Stimulated activated CD4-positive, alpha-beta T cell treated with anti-CD3 and anti-CD28 coated beads, Interleukin-12 subunit alpha, Interleukin-12 subunit beta, amount 100 ng/mL, for 24 hours (primary cell): Measurements from ENCODE around the gene PLAAT5.

Experiments
- DNase-seq, 2 experiments: peaks; one replicate each; pipeline ENCODE4 v3.0.0-alpha.2; 2020; ENCODE audit warnings: low read depth in 2 of 2

Gene PLAAT5

DNA sequence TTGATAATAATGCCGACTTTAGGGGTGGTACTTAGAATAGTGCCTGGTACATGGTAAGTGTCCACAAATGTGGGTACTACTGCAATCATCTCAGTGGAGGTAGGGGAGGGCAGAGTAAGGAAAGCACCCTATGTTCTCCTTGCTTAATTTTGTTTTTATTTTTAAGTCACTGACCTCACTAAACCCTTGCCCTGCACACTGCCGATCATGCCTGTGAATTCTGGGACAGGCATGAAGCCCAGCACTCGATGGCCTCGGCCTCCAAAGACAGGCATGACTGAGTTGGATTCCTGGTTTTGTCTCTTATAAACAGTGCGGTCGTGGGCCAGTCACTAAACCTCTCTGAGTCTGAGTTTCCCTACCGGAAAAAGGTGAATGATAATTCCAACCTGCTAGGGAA is 21.8 kb upstream of the PLAAT5 start:
- no peak for DNase-seq

DNA sequence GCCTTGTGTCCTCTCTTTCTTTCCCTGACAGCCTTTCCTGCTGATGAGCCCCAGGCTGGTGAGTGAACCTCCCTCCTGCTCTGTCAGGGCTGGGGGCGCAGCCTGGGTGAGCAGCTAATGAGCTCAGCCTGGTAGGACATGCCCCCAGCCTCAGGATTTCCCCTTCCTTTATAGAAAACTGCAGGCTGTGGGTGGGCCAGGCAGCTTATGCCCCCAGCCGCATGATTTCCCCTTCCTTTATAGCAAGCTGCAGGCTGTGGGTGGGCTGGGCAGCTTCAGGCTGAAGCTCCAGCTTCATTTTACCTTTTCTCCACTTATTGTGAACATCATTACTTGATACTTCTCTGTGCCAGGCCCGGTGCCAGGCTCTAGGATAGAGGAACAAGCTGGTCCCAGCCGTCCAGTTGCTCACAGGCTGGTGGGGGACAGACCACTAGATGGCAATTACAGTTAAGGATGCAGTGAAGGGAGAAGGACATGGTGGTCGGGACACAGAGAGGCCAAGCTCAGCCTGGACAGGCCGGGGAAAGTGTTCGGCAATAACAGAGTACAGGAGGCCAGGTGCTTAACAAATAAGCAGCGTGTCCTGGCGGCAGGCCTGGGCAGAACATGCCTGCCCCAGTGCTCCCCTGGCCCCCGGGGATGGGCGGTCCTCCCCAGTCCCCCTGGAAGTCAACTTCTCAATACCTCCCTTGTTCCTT is 20.2 kb upstream of the PLAAT5 start:
- no peak for DNase-seq

DNA sequence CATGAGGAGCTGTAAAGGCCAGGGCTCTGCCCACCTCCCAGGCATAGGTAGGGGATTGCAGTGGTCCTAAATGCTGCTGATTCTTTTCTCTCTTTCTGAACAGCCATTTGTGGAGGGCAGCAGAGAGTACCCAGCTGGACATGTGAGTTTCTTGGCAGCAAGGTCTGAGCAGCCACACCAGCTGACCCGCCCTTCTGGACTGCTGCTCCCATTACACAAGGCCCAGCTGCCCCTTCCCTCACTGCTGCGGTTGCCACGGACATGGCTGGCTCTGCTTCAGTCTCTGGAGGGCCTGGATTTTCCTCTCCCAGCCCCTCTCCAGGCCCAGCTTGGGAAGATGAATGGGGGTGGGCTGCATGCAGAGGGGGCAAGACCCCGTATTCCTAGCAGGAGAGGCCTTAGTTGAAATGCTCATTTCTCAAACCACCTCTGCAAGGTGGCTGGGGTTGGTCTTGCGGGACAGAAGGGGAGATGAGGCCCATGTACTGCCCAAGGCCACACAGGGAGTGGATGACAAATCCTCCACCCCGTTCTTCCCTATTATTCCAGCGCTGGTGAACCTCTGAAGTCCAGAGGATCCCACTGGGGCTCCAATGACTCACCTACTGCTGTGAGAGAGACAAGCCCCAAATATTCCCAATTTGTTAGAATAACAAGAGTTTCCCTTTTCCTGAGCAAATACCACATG is 19.5 kb upstream of the PLAAT5 start:
- DNase-seq = no peak

DNA sequence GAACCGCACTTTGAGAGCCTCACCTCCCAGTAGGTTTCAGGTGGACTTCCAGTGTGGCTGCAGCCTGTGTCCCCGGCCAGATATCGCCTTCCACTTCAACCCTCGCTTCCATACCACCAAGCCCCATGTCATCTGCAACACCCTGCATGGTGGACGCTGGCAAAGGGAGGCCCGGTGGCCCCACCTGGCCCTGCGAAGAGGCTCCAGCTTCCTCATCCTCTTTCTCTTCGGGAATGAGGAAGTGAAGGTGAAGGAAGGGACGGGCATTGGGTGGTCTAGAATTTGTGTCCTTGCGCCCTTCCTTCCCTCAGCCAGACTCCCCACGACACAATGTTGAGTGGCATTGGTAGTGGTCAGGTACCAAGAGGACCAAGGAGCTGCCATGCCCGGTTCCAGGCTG is 17.8 kb upstream of the PLAAT5 start:
- no peak for DNase-seq

DNA sequence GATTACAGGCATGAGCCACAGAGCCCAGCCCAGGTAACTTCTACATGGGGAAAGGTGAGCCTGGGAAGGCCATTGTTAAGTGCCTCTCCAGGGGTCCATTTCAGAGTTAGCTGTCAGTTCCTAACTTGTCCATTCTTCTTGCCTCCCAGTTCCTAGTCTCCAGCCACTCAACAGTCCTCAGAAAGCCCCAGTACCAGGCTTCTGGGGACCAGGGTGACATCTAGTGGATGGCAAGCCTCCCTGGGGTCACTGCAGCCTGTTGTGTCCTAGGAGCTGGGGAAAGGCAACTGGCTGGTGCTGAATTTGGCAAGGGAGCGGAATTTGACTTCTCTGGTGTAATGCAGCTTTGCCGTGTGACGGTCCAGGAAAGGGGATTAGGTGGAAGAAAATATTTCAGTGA is 17.0 kb upstream of the PLAAT5 start:
- DNase-seq = no peak

DNA sequence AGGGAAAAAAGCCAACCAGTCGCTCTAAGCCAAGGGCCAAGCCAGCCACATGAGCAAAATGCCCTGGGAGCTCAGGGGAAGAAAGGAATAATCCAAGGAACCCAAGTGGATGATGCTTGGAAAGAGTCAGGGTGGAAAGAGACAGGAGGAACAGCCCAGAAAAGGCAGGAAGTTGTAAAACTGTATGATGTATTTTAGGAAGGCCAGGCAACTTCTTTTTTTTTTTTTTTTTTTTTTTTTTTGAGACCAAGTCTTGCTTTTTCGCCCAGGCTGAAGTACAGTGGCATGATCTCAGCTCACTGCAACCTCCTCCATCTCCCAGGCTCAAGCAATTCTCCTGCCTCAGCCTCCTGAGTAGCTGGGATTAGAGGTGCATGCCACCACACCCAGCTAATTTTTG is 16.5 kb upstream of the PLAAT5 start:
- no peak for DNase-seq

DNA sequence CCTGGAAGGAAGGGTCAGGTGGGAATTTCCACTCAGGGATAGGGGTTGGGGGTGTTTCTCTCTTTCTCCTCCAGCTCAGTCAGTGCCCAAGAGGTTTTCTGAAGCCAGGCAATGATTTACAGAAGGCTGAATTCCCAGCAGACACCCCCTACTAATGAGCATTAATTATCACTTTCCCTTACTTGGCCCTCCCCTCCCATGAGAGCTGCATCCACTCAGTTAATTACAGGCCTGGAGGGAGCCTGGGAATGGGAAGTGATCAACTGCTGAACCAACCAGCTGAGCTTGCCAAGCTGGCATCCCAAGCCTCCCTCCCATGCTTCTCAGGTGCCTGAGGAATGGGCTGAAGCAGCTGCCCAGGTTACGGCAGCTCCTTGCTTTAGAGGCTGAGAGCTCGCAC is 15.9 kb upstream of the PLAAT5 start:
- DNase-seq = no peak

DNA sequence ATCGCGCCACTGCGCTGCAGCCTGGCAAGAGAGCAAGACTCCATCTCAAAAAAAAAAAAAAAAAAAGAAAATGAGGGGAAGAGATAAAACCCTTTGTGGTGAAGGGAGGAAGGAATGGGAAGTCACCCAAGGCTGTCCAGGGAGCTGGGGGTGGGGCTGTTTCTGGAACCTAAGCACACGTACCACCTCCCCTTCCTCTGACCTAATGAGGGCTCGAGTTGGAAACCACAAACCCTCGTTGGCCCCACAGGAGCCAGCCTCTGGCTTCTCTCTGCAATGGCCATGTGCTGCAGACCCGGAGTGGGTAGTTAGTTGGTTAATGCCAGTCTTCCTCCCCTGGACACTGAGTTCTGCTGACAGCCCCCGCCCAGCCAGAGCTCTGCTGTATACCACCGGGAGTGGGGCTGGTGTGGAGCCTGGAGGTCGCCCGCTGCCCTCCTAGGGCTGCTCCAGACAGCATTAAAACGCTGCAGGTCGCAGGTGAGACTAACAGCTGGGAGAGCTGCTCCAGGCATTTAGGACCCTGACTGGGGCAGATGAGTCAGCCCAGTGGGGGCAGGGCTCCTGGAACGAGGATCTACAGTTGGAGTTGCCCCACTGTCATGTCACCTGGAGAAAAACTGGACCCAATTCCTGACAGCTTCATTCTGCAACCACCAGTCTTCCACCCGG is 15.0 kb upstream of the PLAAT5 start, which contains the start of gene LGALS12:
Gene LGALS12, plus strand, starts transcription at position 228 of the 672 bp plus-strand sequence. Its CDS starts 375 bp downstream, at position 603.
- no peak for DNase-seq

DNA sequence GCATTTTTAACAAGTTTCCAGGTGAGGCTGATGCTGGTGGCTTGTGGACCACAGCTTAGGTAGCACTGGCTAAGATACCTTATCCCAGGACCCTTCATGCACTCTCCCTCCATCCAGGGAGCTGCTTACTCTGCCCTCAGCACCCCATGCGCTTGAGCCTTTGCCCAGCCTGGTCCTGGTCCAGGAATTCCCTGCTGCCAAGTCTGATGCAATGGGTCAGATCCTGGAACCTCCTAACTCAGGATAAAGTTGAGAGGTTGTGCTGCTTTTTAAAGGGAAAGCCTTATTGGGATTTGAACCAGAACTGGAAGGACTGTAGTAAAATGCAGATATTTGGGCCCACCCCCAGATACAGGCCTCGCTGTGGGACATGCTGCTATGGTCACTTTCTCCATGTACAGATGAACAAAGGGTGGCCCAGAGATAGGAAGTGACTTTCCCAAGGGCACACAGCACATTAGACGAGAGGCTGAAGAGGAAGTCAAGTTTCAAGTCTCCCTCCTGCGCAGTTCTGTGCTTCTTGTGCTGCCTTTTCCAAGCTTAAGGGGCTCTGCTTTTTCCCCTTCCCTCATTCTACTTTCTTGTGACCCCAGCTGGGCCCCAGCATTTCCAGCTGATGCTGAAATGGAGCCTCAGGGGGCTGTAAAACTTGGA is 14.1 kb upstream of the PLAAT5 start:
- no peak for DNase-seq

DNA sequence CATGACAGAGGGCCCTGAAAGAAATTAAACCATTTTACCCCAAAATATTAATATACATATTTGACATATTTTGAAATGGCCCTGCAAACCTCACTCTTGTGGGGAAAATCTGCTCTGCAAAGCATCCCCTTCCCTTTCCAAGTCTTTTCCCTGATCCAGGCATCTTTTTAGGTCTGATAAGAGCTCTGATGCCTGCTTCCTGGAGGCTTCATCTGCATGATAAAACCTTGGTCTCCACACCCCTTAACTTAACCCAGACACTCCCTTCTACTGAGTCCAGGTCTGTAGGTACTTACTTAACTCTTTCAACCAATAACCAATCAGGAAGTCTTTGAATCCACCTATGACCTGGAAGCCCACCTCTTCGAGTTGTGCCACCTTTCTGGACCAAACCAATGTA is 13.1 kb upstream of the PLAAT5 start:
- DNase-seq = no peak

DNA sequence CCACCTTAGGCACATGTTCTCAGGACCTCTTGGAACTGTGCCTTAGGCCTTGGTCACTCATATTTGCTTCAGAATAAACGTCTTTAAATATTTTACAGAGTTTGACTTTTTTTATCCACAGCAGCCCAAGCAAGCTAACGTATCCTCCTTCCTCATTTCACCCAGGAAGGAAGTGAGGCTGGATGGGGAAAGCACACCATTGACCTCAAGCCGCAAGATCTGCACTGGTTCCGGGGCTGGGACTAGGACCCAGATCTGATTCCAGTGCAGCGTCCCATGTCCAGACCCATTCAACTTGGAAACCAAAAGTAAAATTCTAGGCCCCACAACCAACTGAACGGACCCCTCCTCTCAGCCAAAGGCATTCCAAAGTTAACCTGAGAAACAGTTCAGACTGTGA is 12.5 kb upstream of the PLAAT5 start:
- no peak for DNase-seq

DNA sequence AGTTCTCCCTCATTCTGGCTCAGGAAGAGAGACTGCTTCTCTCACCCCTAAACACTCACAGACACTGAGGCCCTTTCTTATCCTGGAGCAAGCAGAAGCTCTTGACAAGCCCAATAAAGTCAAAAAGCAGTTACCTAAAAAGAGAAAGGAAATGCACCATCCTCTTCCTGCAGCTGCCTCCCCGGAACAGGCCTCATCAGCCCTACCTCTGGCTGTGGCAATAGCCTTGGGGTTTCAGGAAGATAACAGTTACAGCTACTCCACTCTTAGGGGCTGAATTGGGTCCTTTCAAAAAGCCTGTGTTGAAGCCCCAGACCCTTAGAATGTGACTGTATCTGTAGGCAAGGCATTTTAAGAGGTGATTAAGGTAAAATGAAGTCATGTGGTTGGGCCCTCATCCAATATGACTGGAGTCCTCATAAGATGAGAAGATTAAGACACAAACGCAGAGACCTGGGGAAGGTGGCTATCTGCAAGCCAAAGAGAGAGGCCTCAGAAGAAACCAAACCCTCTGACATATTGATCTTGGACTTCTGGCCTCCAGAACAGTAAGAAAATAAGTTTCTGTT is 11.4 kb upstream of the PLAAT5 start:
- DNase-seq = no peak

DNA sequence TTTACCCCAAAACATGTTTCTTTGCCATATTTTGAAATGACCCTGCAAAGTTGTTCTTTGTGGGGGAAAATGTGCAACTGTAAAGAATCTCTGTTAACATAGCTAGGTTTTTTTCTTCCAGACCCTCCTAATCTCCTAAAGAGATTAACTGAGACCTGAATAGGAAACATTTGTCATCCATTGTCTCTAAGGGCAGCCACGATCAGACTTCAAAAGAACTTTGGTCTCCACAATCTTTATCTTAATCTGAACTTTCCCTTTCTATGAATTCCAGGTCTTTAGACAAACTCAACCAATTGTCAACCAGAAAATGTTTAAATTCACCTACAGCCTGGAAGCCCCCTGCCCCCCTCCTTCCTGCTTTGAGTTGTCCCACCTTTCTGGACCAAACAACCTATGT is 10.3 kb upstream of the PLAAT5 start:
- no peak for DNase-seq

DNA sequence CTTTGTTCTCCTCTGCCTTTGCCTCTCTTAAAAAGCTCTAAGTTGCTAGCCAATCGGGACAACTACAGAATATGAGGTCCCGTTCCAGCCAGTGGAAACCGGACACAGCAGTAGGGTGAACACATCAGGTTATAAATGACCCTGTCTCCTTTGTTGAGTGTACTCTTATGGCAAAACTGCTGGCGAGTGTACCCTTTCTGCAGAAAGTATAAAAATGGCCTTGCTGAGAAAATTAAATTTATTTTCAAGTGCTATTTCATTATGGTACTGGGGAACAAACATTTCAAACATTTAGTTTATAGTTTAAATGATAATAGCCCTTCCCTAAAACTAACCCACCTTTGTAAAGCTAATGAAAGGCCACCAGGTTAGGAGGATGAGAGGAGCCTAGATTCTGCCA is 8.9 kb upstream of the PLAAT5 start:
- no peak for DNase-seq

DNA sequence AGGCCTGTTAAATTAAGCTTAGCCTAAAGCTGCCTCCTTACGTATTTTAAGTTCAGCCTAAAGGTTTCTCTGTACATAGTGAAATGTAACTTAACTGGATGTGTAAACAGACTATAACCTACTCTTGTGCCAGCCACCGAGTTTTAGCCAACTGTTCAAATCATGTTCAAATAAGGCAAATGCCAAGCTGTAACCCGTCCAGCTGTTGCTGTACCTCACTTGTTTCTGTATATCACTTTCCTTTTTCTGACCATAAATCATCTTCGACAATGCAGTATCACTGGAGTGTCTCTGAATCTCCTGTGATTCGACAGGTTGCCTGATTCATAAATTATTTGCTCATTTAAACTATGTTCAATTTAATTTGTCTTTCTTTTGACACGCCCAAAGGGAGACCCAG is 4.0 kb upstream of the PLAAT5 start:
- DNase-seq = no peak

DNA sequence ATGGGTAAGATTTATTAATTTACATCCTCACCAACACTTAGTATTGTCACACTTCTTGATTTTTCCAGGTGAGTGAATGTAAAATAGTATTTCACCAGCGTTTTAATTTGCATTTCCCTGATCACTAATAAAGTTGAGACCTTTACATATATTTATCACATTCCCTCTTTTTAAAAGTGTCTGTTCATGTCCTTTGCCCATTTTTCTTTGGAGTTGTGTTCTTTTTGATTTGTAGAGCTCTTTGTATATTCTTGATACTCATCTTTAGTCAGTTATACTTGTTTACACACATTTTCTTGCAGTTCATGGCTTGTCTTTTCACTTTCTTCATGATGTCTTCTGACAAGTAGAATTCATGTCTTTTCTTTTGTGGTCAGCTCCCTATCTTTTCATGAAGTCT is 2.2 kb upstream of the PLAAT5 start:
- DNase-seq = no peak

DNA sequence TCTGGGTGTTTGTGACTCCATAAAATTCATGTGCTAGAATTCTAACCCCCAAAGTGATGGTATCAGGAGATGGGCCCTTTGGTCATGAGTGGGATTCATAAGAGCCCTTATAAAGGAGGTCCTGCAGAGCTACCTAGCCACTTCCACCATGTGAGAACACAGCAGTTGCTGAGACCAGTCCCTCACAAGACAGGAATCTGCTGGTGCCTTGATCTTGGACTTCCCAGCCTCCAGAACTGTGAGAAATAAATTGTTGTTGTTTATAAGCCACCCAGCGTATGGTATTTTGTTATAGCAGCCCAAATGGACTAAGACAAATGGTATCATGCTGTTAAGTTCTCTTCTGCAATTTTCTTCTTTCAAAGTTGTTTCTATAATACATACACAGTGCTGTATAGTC is 1.5 kb upstream of the PLAAT5 start:
- no peak for DNase-seq

DNA sequence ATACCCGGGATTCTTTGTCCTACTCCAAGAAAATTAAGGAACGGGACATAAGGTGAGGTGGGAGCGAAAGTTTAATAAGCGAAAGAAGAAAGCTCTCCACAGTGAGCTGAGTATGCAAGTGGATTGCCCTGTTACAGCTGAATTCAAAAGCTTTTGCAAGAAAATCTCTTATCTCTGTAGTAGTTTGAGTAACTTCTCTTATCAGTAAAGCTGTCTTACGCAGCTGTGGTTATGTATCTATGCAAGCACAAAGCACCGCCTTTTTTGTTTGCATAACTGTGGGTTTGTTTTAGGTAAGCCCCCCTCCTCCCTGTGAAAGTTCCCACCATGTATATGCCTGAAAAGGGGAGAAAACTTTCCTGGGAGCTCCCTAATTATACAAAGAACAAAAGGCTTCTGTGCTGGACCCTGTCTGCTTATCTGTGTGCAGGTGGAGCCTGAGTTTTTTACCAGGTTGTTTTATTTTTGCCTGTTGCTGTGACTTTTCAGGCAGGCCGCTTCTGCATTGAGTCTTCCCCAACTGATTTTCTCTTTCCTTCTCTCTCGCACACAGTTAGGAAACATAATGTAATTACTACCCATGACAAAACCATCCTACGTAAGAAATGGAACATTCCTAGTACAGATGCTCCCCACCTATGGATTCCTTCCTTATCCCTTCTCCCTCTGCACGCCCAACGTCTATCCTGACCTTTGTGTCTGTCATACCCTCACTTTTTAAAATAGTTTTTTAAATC is 837 bp upstream of the PLAAT5 start:
- DNase-seq = no peak

DNA sequence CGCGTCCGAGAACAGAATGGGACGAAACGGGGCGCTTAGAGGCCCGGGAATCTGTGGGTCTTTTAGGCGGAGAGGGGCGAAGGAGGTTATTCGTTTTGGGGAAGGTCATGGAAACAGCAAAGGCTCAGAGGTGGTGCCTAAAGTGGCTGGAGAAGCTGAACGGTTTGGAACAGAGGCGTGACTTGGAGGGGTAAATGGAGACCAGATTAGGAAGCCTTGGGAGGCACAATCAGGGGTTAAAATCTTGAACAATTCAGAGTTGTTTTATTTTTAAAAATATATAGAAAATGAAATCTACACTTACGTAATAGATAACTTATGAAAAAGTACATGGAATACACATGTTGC is 247 bp upstream of the PLAAT5 start:
- DNase-seq = no peak

DNA sequence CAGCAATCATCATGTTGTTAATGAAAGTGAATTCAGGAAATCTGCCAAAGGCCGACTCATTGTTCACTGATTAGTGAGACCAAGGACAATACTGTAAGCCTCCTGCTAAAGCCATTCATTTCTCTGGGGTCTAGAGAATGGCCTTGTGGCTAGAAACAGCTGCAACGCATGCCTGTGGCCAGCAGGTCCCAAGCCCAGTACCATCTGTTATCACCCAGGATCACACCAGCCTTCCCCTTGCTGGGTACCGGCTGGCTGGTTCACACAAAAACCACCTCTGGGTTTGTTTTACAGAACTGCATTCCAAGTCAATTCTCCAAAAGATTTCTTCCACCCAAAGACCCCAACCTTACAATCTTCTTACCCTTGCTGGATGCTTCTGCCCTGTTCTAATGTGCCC is 1.1 kb downstream of the PLAAT5 start:
- no peak for DNase-seq

DNA sequence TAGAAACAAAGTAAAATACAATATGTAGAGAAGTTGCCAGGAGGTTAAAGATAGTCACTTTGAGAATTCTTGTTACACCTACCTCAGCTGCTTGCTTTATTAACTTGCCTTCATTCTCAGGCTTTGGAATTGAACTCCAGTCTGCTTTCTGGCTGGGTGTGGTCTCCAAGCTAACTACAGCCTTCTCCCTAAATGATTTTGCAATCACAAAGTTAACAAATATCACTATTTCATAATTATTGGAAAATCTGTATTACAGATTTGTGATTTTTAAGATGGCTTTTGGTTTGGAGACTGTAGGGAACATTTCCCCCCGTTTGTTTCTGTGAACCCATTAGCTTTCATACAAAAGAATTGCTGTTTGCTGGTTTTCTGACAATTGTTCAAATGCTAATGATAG is 2.2 kb downstream of the PLAAT5 start:
- DNase-seq = no peak

DNA sequence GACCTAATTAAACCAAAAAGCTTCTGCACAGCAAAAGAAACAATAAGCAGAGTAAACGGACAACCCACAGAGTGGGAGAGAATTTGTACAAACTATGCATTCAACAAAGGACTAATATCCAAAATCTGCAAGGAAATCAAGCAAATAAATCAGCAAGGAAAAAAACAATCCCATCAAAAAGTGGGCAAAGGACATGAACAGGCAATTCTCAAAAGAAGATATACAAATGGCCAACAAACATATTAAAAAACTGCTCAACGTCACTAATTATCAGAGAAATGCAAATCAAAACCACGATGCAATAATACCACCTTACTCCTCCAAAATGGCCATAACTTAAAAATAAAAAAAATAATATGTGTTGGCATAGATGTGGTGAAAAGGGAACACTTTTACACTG is 5.2 kb downstream of the PLAAT5 start:
- DNase-seq = no peak
